Activated CD8-positive, alpha-beta T cell treated with anti-CD3 and anti-CD28 coated beads for 36 hours (primary cell): ENCODE measurements around the gene AMBP. TPM values are rescaled to one million over a fixed set of nuclear protein-coding genes. Genes with fewer than 3 reads are reported as not detected.

ENCODE experiments used
- ATAC-seq: fragments of 200-7000 bp; cut with Tn5 transposase; one replicate; pipeline ENCODE4 v1.10.0; 2021; ENCODE audit warnings: mild to moderate bottlenecking, moderate library complexity
- CTCF ChIA-PET: fragments of 350-600 bp; sonication (Branson Sonifier 250); formaldehyde crosslinking; loops from one replicate; lab custom pipeline; 2021; ENCODE audit warnings: antibody characterized with exemption; lab: Charles Lee
- POLR2A ChIA-PET: fragments of 350-600 bp; sonication (Branson Sonifier 250); formaldehyde crosslinking; loops from one replicate; lab custom pipeline; 2021; ENCODE audit warnings: antibody characterized with exemption; lab: Charles Lee
- DNase-seq: peaks from one replicate; pipeline ENCODE4 v3.0.0-alpha.2; 2020
- H3K27ac Mint-ChIP-seq: one replicate; pipeline ENCODE4 v1.8.0; 2021; ENCODE audit warnings: mild to moderate bottlenecking, mixed read lengths
- H3K27me3 Mint-ChIP-seq: one replicate; pipeline ENCODE4 v1.8.0; 2021; ENCODE audit warnings: mixed read lengths
- H3K36me3 Mint-ChIP-seq: one replicate; pipeline ENCODE4 v1.8.0; 2021; ENCODE audit warnings: low read depth, mixed read lengths
- H3K4me1 Mint-ChIP-seq: one replicate; pipeline ENCODE4 v1.8.0; 2021; ENCODE audit warnings: low read depth, mixed read lengths
- H3K4me3 Mint-ChIP-seq: one replicate; pipeline ENCODE4 v1.8.0; 2021; ENCODE audit warnings: mild to moderate bottlenecking, moderate library complexity, mixed read lengths
- H3K9me3 Mint-ChIP-seq: one replicate; pipeline ENCODE4 v1.8.0; 2021; ENCODE audit warnings: mixed read lengths
- intact Hi-C: fragments of 100-400 bp; cut with micrococcal nuclease; formaldehyde crosslinking; loops from one replicate; pipeline ENCODE4 v1.10.0; 2022
- total RNA-seq, 2 experiments: library from RNA; stranded (reverse); gene quantifications; one replicate each; pipeline ENCODE4 v1.2.3, GENCODE V29; 2021
- TF ChIP-seq, protein P1 (sequence below): fragments of 200-600 bp; IDR thresholded peaks from one replicate; pipeline ENCODE4 v1.8.0; 2022; ENCODE audit warnings: antibody characterized with exemption, mild to moderate bottlenecking

The AMBP gene
- total RNA-seq, 2 experiments from 2014 or later = not detected

DNA sequence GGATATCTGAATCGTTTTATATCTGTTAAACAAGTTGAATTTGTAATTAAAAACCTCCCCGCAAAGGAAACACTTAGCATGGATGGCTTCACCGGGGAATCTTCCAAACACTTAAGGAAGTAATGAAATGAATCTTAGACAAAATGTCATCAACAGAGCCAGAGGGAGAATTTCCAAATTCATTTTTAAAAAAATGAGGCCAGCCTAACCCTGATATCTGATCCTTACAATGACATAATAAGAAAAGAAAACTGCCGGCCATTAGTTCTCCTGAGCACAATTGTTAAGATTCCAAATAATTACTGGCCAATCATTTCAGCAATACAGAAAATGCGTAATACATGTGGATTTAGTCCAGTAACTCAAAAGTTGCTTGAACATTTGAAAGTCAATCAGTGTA, 27.1 kb upstream of the AMBP start:
- TF ChIP-seq, protein P1, sequence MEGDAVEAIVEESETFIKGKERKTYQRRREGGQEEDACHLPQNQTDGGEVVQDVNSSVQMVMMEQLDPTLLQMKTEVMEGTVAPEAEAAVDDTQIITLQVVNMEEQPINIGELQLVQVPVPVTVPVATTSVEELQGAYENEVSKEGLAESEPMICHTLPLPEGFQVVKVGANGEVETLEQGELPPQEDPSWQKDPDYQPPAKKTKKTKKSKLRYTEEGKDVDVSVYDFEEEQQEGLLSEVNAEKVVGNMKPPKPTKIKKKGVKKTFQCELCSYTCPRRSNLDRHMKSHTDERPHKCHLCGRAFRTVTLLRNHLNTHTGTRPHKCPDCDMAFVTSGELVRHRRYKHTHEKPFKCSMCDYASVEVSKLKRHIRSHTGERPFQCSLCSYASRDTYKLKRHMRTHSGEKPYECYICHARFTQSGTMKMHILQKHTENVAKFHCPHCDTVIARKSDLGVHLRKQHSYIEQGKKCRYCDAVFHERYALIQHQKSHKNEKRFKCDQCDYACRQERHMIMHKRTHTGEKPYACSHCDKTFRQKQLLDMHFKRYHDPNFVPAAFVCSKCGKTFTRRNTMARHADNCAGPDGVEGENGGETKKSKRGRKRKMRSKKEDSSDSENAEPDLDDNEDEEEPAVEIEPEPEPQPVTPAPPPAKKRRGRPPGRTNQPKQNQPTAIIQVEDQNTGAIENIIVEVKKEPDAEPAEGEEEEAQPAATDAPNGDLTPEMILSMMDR = no peak
- DNase-seq (no peak), ATAC-seq (no peak)
- Mint-ChIP-seq H3K4me1 (no peaks in the 10 kb centered on the region), H3K9me3 (peaks cover 3% of the 10 kb centered on the region), H3K36me3 (no peaks in the 10 kb centered on the region), H3K27me3 (peaks cover 6% of the 10 kb centered on the region), H3K27ac (no peak overlapping the region), H3K4me3 (no peak overlapping the region)
- ChIA-PET POLR2A (no interaction called here), CTCF (interaction anchor here (1.2 to 6.4 kb wide), 2 partner anchors 49 to 185 kb away, joined by 3 to 71 read pairs; no protein-coding TSS in a partner anchor)
- intact Hi-C loops = loop anchor here (5.0 kb wide), 1 partner anchor 187 kb away; no protein-coding TSS in a partner anchor

DNA sequence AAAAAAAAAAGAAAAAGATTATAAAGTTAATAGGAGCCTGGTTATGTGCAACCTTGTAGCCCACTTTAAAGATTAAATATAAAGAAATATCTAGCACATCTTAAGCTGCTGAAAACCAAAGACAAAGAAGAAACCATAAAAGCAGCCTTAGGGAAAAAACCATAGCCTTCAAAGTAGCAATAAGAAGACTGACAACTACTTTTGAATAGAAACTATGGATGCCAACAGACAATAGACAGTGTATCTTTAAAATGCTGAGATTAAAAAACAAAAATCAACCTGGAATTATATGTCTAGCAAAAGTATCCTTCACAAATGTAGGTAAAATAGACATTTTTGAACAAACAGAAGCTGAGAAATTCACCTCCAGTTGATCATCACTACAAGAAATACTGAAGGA, 24.4 kb upstream of the AMBP start:
- no peaks in the 10 kb centered on the region for H3K36me3 Mint-ChIP-seq
- DNase-seq (no peak), ATAC-seq (no peak)
- POLR2A ChIA-PET = no interaction called here
- intact Hi-C loops = no loop called here
- H3K27ac Mint-ChIP-seq = no peak overlapping the region
- CTCF ChIA-PET = interaction anchor here (1.7 to 1.9 kb wide), 2 partner anchors 18 to 188 kb away, joined by 5 to 10 read pairs; no protein-coding TSS in a partner anchor
- no peak overlapping the region for H3K4me3 Mint-ChIP-seq
- peaks cover 19% of the 10 kb centered on the region for H3K27me3 Mint-ChIP-seq
- TF ChIP-seq, protein P1 = no peak
- peaks cover 3% of the 10 kb centered on the region for H3K9me3 Mint-ChIP-seq
- peaks cover 2% of the 10 kb centered on the region for H3K4me1 Mint-ChIP-seq

GRCh38 chr9:114100536-114100935, 22.4 kb upstream of the AMBP start:
- H3K4me3 Mint-ChIP-seq = no peak overlapping the region
- DNase-seq = no peak
- intact Hi-C loops = no loop called here
- peaks cover 3% of the 10 kb centered on the region for H3K9me3 Mint-ChIP-seq
- H3K27ac Mint-ChIP-seq = no peak overlapping the region
- POLR2A ChIA-PET = interaction anchor here (1.5 kb wide), 1 partner anchor 195 kb away, joined by 5 read pairs; no protein-coding TSS in a partner anchor
- TF ChIP-seq, protein P1 = no peak
- H3K27me3 Mint-ChIP-seq = peaks cover 32% of the 10 kb centered on the region
- H3K36me3 Mint-ChIP-seq = no peaks in the 10 kb centered on the region
- CTCF ChIA-PET = interaction anchor here (0.8 to 2.5 kb wide), 4 partner anchors 7 to 191 kb away, joined by 3 to 16 read pairs (median 8); no protein-coding TSS in a partner anchor
- peaks cover 4% of the 10 kb centered on the region for H3K4me1 Mint-ChIP-seq
- ATAC-seq = no peak

GRCh38 chr9:114099669-114100270, 21.7 kb upstream of the AMBP start:
- TF ChIP-seq, protein P1 = no peak
- peaks cover 4% of the 10 kb centered on the region for H3K4me1 Mint-ChIP-seq
- no peak overlapping the region for H3K4me3 Mint-ChIP-seq
- ATAC-seq (no peak), DNase-seq (no peak)
- H3K9me3 Mint-ChIP-seq = peaks cover 3% of the 10 kb centered on the region
- ChIA-PET CTCF (interaction anchor here (1.6 to 2.5 kb wide), 3 partner anchors 8 to 192 kb away, joined by 9 to 16 read pairs (median 11); no protein-coding TSS in a partner anchor), POLR2A (interaction anchor here (1.5 kb wide), 1 partner anchor 196 kb away, joined by 5 read pairs; no protein-coding TSS in a partner anchor)
- H3K27me3 Mint-ChIP-seq = peaks cover 38% of the 10 kb centered on the region
- intact Hi-C loops = no loop called here
- H3K36me3 Mint-ChIP-seq = no peaks in the 10 kb centered on the region
- H3K27ac Mint-ChIP-seq = no peak overlapping the region
